GM21528 (cell line): ENCODE data around the gene RALGDS.
"Not testable (repeated sequence)": the region's sequence is repeated elsewhere in the genome, so short reads cannot be mapped to it uniquely, and the experiment has no call there.

Experiments used
- ATAC-seq: cut with Tn5 transposase; IDR thresholded peaks from one replicate; pipeline ENCODE4 v1.9.1; 2021; ENCODE audit warnings: mild to moderate bottlenecking, moderate library complexity; ENCODE audit not compliant: unreplicated experiment, low FRiP score

RALGDS gene

DNA sequence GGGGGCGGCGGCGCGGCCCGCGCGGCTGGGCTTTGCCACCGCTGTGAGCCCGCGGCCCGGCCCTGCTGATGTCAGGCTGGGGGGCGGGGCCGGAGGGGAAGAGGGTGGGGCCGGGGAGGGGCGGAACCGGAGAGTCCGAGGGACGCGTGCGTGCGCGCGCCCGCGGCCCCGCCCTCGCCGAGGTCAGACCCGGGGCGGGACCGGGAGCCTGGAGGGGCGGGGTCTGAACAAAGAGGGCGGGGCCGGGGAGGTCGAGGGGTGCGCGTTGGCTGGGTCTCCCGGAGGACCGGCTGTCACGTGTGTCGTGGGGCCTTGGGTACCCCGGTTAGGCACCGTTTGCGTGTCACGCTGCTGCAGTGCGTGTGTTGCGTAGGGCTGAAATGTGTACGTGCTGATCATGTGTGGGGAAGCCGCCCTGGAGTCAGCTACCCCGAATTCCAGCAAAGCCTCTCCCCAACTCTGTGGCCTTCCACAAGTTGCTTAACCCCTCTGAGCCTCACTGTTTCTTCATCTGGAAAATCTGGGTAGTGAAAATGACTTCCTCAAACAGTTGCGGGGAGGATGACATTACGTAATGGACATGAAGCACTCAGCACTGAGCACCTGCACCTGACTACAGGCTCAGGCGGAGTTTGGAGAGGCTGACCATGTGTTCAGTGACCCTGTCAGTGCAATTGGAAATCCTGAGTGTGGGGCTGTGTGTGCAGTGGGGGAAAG lies at the start of gene RALGDS:
RALGDS (minus strand) TSS at position 43 of the 717 bp plus-strand sequence. CDS start 86 bp downstream, outside the sequence.
- peak; percentile 55 for ATAC-seq

GRCh38 chr9:133170716-133171115 lies 49.7 kb upstream of the RALGDS start:
- no peak for ATAC-seq

GRCh38 chr9:133169687-133170086 lies 48.6 kb upstream of the RALGDS start:
- not testable (repeated sequence) for ATAC-seq

GRCh38 chr9:133169102-133169501 lies 48.1 kb upstream of the RALGDS start:
- ATAC-seq: no peak

GRCh38 chr9:133168432-133168831 lies 47.4 kb upstream of the RALGDS start:
- ATAC-seq: no peak

DNA sequence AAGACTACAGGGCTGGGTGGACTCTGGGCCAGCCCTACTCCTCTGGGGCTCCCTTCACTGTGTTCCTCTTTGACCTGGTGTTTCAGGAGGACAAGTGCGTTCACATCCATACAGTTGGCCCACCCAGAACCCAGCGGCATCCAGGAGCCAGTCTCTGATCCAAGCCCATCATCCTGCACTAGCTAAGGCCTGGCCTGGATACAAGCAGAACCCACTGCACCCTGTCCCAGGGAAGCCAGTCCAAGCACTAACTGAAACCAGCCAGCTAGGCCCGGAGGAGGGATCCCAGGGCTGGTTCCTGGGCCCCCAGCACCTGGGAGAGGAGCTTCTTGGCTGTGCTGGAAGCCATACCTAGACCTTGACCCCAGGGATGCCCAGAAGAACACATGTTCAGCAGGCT lies 46.7 kb upstream of the RALGDS start:
- ATAC-seq: no peak

- no peak for ATAC-seq
These were observed 46.2 kb upstream of the RALGDS start for GRCh38 chr9:133167096-133167730.

DNA sequence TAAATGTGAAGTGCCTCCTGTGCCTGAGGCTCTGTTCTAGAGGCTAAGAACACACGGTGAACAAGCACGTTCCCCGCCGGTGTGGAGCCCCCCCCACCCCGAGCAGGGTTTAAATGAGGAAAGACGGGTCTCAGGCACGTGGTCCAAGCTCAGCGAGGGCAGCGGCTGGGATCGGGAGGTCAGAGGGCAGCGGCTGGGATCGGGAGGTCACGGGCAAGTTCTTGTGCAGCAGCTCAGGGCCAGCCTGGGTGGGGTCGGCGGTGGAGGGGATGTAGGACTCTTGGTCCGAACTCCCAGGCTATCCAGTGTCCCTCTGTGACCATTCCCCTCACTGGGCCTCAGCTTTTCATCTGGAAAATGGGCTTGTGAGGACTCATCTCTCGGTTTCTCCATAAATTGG lies 45.4 kb upstream of the RALGDS start:
- ATAC-seq: no peak

DNA sequence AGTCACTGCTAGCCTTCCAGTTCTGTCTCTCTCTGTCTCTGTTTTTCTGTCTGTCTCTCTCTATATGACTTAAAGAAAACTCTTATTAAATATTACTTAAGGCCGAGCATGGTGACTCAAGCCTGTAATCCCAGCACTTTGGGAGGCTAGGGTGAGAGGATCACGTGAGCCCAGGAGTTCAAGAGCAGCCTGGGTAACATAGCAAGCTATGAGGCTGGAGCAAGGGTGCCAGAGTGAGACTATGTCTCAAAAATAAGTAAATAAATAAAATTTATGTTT lies 44.4 kb upstream of the RALGDS start:
- no peak for ATAC-seq

- ATAC-seq: no peak
These were observed 43.2 kb upstream of the RALGDS start for GRCh38 chr9:133164191-133164590.

GRCh38 chr9:133163504-133164172 lies 42.6 kb upstream of the RALGDS start, which contains the start of gene GBGT1:
TSS of gene GBGT1 (minus strand) at chr9:133163914. CDS start at chr9:133162412, 1,502 bp downstream.
- ATAC-seq: no peak

DNA sequence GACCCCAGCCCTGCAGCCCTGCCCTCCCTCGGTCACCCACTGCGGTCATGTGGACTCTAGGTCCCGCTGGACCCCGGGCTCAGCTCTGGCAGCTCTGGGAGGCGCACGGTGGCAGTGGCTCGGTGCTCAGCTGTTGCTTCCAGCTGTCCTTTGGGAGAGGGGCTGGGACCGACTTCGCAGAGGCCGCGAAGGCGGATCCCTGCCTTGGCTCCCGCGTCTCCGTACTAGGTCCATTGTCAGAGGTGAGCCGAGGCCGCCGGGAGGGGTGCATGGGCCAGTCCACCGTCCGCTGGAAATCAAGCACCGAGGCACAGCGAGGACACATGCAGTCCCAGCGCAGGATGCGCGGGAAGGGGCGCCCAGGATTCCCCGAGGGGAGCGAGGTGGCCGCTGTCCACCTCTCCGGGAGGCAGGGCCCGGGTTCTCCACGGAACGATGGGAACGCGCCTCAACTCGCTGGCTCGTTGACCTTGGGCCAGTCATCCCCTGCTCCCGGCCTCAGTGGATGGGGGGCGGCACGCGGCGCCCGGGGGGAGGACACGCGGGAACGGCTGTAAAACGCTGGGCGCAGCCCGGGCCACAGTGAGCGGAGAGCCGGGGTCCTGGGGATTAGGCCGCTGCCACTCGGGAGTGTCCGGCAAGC lies 41.9 kb upstream of the RALGDS start:
- no peak for ATAC-seq

- no peak for ATAC-seq
These were observed 40.5 kb upstream of the RALGDS start for GRCh38 chr9:133161547-133161950.

GRCh38 chr9:133160742-133161546 lies 39.9 kb upstream of the RALGDS start:
- ATAC-seq: no peak

GRCh38 chr9:133158695-133159094 lies 37.7 kb upstream of the RALGDS start:
- no peak for ATAC-seq

GRCh38 chr9:133155156-133155555 lies 34.1 kb upstream of the RALGDS start:
- ATAC-seq: no peak

DNA sequence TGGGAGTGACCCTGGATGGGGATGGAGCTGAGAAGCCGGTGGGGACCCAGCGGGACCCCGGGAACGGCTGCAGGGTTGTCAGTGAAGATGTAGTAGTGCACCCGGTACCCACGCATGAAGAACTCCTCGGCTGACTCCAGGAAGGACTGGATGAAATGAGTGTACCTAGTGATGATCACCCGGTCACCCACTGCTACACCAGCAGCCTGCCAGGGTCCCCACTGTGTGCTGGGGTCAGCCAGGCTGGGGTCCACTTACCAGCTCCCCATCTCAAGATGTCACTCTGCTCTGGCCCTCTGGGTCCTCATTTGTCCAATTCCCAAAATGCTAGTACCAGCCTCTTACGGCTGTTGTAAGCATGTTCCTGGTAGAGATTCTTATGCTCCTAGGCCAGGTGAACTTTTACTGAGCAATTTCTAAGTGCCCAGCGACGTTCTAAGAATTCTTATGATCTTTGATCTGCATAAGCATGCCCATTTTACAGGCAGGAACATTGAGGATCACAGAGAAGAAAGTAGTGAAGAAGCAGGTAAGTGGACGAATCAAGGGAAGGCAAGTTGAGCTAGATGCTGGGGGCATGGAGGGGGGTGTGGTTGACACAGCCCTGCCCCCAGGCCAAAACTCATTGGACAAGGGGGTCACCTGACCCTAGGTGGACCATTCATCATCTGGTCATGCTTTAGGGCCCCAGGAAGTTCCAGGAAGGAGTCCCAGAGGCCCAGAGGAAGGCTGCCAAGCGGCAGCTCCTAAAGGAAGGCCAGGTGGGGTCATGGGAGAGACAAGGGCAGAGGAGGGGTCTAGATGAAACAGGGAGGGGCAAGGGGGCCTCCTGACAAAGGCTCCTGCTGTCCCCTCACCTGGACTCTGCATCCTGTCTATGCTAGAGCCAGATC lies 33.3 kb upstream of the RALGDS start:
- ATAC-seq: no peak

DNA sequence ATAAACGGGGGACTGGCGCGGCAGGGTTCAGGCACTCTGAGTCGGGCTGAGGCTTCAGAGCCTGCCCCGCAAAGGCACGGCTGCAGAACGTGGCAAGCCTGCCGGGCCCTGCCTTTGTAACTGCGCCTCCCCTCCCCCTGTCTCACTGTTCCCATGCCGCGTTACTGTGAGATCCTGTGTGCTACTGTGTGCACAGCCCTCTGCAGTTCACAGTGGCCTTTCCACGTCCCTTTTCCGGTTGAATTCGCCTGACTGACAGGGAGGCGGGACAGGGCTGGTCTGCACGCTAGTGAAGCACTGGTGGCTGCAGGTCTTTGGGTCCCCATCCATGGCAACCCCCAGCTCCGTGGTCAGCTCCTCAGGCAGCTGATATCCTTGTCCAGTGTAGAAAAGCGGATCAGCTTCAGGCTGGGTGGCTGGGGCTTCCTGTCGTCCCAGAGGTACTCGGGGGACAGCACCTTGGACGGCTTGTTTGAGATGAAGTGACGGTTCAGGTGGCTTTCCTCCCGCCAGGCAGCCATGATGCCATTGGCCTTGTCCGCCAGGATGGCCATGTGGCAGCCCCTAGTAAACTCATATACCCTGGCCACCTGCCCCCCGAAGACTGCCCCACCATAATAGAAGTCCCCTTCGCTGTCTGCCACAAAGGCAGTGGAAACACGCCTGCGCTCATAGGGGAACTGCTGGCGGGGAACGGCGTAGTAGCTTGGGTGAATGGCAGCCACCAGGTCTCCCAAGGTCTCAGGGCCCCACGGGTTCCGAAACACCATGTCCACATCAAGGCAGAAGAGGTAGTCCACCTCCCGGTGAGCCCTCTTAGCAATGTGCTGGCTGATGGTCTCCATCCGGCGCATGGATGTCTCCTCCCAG lies 32.4 kb upstream of the RALGDS start:
- ATAC-seq: no peak
